Measurements from ENCODE around the gene NPIPB8.
"Not testable (repeated sequence)": the region's sequence is repeated elsewhere in the genome, so short reads cannot be mapped to it uniquely, and the experiment has no call there.

Gene NPIPB8

GRCh38 chr16:28599377-28600285 is 38.2 kb upstream of the NPIPB8 start:
- not testable (repeated sequence) for H3K36me3 ChIP-seq (replicated peaks in 1 of 2; ENCODE audit: control insufficient read depth in 2 of 2, insufficient read depth in 2 of 2, low read length in 2 of 2); H3K4me2 ChIP-seq (ENCODE audit: insufficient read depth, low read length, poor library complexity, severe bottlenecking); H2BK12ac ChIP-seq (ENCODE audit: low read length); H2BK5ac ChIP-seq (ENCODE audit: low read length); H3K79me1 ChIP-seq (ENCODE audit: low read depth, low read length); H2AK5ac ChIP-seq (ENCODE audit: low read depth, low read length); H3K4me3 ChIP-seq (ENCODE audit: low read length in 2 of 2); H4K8ac ChIP-seq (ENCODE audit: low read depth, low read length); H3K9me3 ChIP-seq (replicated peaks in 1 of 2; ENCODE audit: control insufficient read depth in 2 of 2, insufficient read depth in 1 of 2, low read depth in 1 of 2, low read length in 2 of 2); H3K18ac ChIP-seq (ENCODE audit: low read length); H3K23ac ChIP-seq (ENCODE audit: low read depth, low read length, poor library complexity); H3K27me3 ChIP-seq (ENCODE audit: control insufficient read depth in 3 of 3, insufficient read depth in 3 of 3, low read depth in 1 of 3, low read length in 3 of 3); H2BK15ac ChIP-seq (ENCODE audit: low read length); H4K91ac ChIP-seq (ENCODE audit: low read depth, low read length, poor library complexity); H3K14ac ChIP-seq (ENCODE audit: low read length); H3K27ac ChIP-seq (replicated peaks; ENCODE audit: low read length); H3K4ac ChIP-seq (ENCODE audit: low read length); H2AFZ ChIP-seq (ENCODE audit: low read length); H2BK120ac ChIP-seq (ENCODE audit: low read depth, low read length); DNase-seq (ENCODE audit: low spot score); H3K9ac ChIP-seq (ENCODE audit: low read depth, low read length, poor library complexity)
- WGBS, 2 donors (ENCODE audit: extremely low coverage in 2 of 2, insufficient read length in 2 of 2, insufficient replicate concordance in 1 of 2): no CpG with 5 or more reads among the region's 17 CpGs
- H3K4me1 ChIP-seq (ENCODE audit: control insufficient read depth in 2 of 2, insufficient read depth in 1 of 2, low read depth in 1 of 2, low read length in 2 of 2): peaks cover 14 to 17% of the 10 kb centered on the region in 2 donors

DNA sequence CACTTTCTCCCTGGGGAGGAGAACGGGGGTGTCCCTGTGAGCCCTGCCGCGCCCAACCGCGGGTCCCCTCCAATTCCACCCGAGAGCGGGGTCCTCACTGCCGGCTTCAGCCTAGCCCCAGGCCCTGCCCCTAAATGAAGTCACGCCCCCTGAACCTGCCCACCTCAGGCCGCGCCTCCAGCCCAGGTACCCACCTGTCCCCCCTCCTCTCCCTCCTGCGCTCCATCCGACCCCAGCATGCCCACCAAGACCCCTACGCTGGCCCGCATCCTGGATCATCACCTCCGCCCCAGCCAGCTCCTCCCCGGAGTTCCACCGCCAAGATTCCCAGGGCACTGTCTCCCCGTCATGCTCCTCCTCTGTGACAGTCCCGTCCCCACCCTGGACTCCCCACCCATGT is 36.9 kb upstream of the NPIPB8 start:
- not testable (repeated sequence) for H3K9ac ChIP-seq (ENCODE audit: low read depth, low read length, poor library complexity); H3K14ac ChIP-seq (ENCODE audit: low read length); H4K91ac ChIP-seq (ENCODE audit: low read depth, low read length, poor library complexity); H3K23ac ChIP-seq (ENCODE audit: low read depth, low read length, poor library complexity); H2BK120ac ChIP-seq (ENCODE audit: low read depth, low read length); DNase-seq (ENCODE audit: low spot score); H3K4ac ChIP-seq (ENCODE audit: low read length); H2AFZ ChIP-seq (ENCODE audit: low read length); H2BK12ac ChIP-seq (ENCODE audit: low read length); H3K79me1 ChIP-seq (ENCODE audit: low read depth, low read length); H2BK5ac ChIP-seq (ENCODE audit: low read length); H2AK5ac ChIP-seq (ENCODE audit: low read depth, low read length); H3K4me3 ChIP-seq (ENCODE audit: low read length in 2 of 2); H3K36me3 ChIP-seq (replicated peaks in 1 of 2; ENCODE audit: control insufficient read depth in 2 of 2, insufficient read depth in 2 of 2, low read length in 2 of 2); H2BK15ac ChIP-seq (ENCODE audit: low read length); H3K4me2 ChIP-seq (ENCODE audit: insufficient read depth, low read length, poor library complexity, severe bottlenecking); H4K8ac ChIP-seq (ENCODE audit: low read depth, low read length); H3K18ac ChIP-seq (ENCODE audit: low read length); H3K27me3 ChIP-seq (ENCODE audit: control insufficient read depth in 3 of 3, insufficient read depth in 3 of 3, low read depth in 1 of 3, low read length in 3 of 3); H3K27ac ChIP-seq (replicated peaks; ENCODE audit: low read length); H3K9me3 ChIP-seq (replicated peaks in 1 of 2; ENCODE audit: control insufficient read depth in 2 of 2, insufficient read depth in 1 of 2, low read depth in 1 of 2, low read length in 2 of 2)
- H3K4me1 ChIP-seq (ENCODE audit: control insufficient read depth in 2 of 2, insufficient read depth in 1 of 2, low read depth in 1 of 2, low read length in 2 of 2): peaks cover 14 to 17% of the 10 kb centered on the region in 2 donors
- WGBS, 2 donors (ENCODE audit: extremely low coverage in 2 of 2, insufficient read length in 2 of 2, insufficient replicate concordance in 1 of 2): no CpG with 5 or more reads among the region's 20 CpGs

GRCh38 chr16:28601589-28601988 is 36.3 kb upstream of the NPIPB8 start:
- H3K4me1 ChIP-seq (ENCODE audit: control insufficient read depth in 2 of 2, insufficient read depth in 1 of 2, low read depth in 1 of 2, low read length in 2 of 2): peaks cover 13 to 14% of the 10 kb centered on the region in 2 donors
- not testable (repeated sequence) for H3K9me3 ChIP-seq (replicated peaks in 1 of 2; ENCODE audit: control insufficient read depth in 2 of 2, insufficient read depth in 1 of 2, low read depth in 1 of 2, low read length in 2 of 2); H4K8ac ChIP-seq (ENCODE audit: low read depth, low read length); H2BK12ac ChIP-seq (ENCODE audit: low read length); H3K27ac ChIP-seq (replicated peaks; ENCODE audit: low read length); DNase-seq (ENCODE audit: low spot score); H3K4me2 ChIP-seq (ENCODE audit: insufficient read depth, low read length, poor library complexity, severe bottlenecking); H3K14ac ChIP-seq (ENCODE audit: low read length); H2AFZ ChIP-seq (ENCODE audit: low read length); H2BK15ac ChIP-seq (ENCODE audit: low read length); H3K4ac ChIP-seq (ENCODE audit: low read length); H2BK120ac ChIP-seq (ENCODE audit: low read depth, low read length); H4K91ac ChIP-seq (ENCODE audit: low read depth, low read length, poor library complexity); H3K27me3 ChIP-seq (ENCODE audit: control insufficient read depth in 3 of 3, insufficient read depth in 3 of 3, low read depth in 1 of 3, low read length in 3 of 3); H3K18ac ChIP-seq (ENCODE audit: low read length); H2AK5ac ChIP-seq (ENCODE audit: low read depth, low read length); H3K9ac ChIP-seq (ENCODE audit: low read depth, low read length, poor library complexity); H3K36me3 ChIP-seq (replicated peaks in 1 of 2; ENCODE audit: control insufficient read depth in 2 of 2, insufficient read depth in 2 of 2, low read length in 2 of 2); H3K4me3 ChIP-seq (ENCODE audit: low read length in 2 of 2); H2BK5ac ChIP-seq (ENCODE audit: low read length); H3K23ac ChIP-seq (ENCODE audit: low read depth, low read length, poor library complexity); H3K79me1 ChIP-seq (ENCODE audit: low read depth, low read length)
- no CpG with 5 or more reads among the region's 13 CpGs for WGBS, 2 donors (ENCODE audit: extremely low coverage in 2 of 2, insufficient read length in 2 of 2, insufficient replicate concordance in 1 of 2)

- not testable (repeated sequence) for H3K14ac ChIP-seq (ENCODE audit: low read length); H3K9ac ChIP-seq (ENCODE audit: low read depth, low read length, poor library complexity); DNase-seq (ENCODE audit: low spot score); H4K8ac ChIP-seq (ENCODE audit: low read depth, low read length); H2BK15ac ChIP-seq (ENCODE audit: low read length); H2BK120ac ChIP-seq (ENCODE audit: low read depth, low read length); H3K79me1 ChIP-seq (ENCODE audit: low read depth, low read length); H3K23ac ChIP-seq (ENCODE audit: low read depth, low read length, poor library complexity); H2BK12ac ChIP-seq (ENCODE audit: low read length); H2BK5ac ChIP-seq (ENCODE audit: low read length); H3K4me2 ChIP-seq (ENCODE audit: insufficient read depth, low read length, poor library complexity, severe bottlenecking); H3K27ac ChIP-seq (replicated peaks; ENCODE audit: low read length); H3K4me3 ChIP-seq (ENCODE audit: low read length in 2 of 2); H3K4ac ChIP-seq (ENCODE audit: low read length); H3K27me3 ChIP-seq (ENCODE audit: control insufficient read depth in 3 of 3, insufficient read depth in 3 of 3, low read depth in 1 of 3, low read length in 3 of 3); H3K9me3 ChIP-seq (replicated peaks in 1 of 2; ENCODE audit: control insufficient read depth in 2 of 2, insufficient read depth in 1 of 2, low read depth in 1 of 2, low read length in 2 of 2); H2AK5ac ChIP-seq (ENCODE audit: low read depth, low read length); H3K36me3 ChIP-seq (replicated peaks in 1 of 2; ENCODE audit: control insufficient read depth in 2 of 2, insufficient read depth in 2 of 2, low read length in 2 of 2); H4K91ac ChIP-seq (ENCODE audit: low read depth, low read length, poor library complexity); H3K18ac ChIP-seq (ENCODE audit: low read length); H2AFZ ChIP-seq (ENCODE audit: low read length)
- H3K4me1 ChIP-seq (ENCODE audit: control insufficient read depth in 2 of 2, insufficient read depth in 1 of 2, low read depth in 1 of 2, low read length in 2 of 2): peaks cover 10% of the 10 kb centered on the region in 2 donors
- WGBS, 2 donors (ENCODE audit: extremely low coverage in 2 of 2, insufficient read length in 2 of 2, insufficient replicate concordance in 1 of 2): no CpG with 5 or more reads among the region's 10 CpGs
These were observed 35.8 kb upstream of the NPIPB8 start for GRCh38 chr16:28602062-28602461.
